Neural cell (in vitro differentiated cells): ENCODE measurements around the gene BCS1L.

Experiments used
- CTCF ChIP-seq: fragments of 450-650 bp; IDR thresholded peaks from 2 replicates; pipeline ENCODE4 v1.5.1; 2014; ENCODE audit warnings: antibody characterized with exemption, mild to moderate bottlenecking, moderate library complexity; ENCODE audit not compliant: poor library complexity, severe bottlenecking
- EP300 ChIP-seq: fragments of 450-650 bp; conservative IDR thresholded peaks from 2 replicates; pipeline ENCODE4 v1.6.1; 2014; ENCODE audit warnings: antibody characterized with exemption, mild to moderate bottlenecking, moderate library complexity; ENCODE audit not compliant: poor library complexity, severe bottlenecking
- EZH2 ChIP-seq: fragments of 200-600, 300-800 bp; shearing (Covaris generic), sonication (generic); IDR thresholded peaks from 2 replicates; pipeline ENCODE4 v1.6.1; 2014; ENCODE audit warnings: antibody characterized with exemption, low read length, borderline replicate concordance, mild to moderate bottlenecking; ENCODE audit not compliant: insufficient read depth, poor library complexity, severe bottlenecking
- RAD21 ChIP-seq: fragments of 450-650 bp; conservative IDR thresholded peaks from 2 replicates; pipeline ENCODE4 v1.6.1; 2014; ENCODE audit warnings: antibody characterized with exemption, mild to moderate bottlenecking, moderate library complexity

GRCh38 chr2:218710334-218710686 lies 50.8 kb downstream of the BCS1L start:
- TF ChIP-seq CTCF: no peak
- no peak for TF ChIP-seq RAD21
- TF ChIP-seq EZH2: no peak
- no peak for TF ChIP-seq EP300
